OCI-LY3 (cell line): ENCODE data around the gene CRAMP1.

Experiments used
- H2AFZ ChIP-seq: fragments of 200-600, 300-600 bp; shearing (Covaris generic); 2 replicates; pipeline ENCODE4 v1.6.0; 2014; ENCODE audit warnings: antibody characterized with exemption, low read depth, low read length
- H3K27ac ChIP-seq: fragments of 200-600, 300-600 bp; sonication (generic); 2 replicates; pipeline ENCODE4 v1.5.1; 2014; ENCODE audit warnings: mild to moderate bottlenecking, low read length, moderate library complexity, mixed read lengths
- H3K27me3 ChIP-seq: fragments of 200-600, 300-600 bp; sonication (generic); 2 replicates; pipeline ENCODE4 v1.6.1; 2014; ENCODE audit warnings: low read depth, low read length, mixed read lengths
- H3K36me3 ChIP-seq: fragments of 200-600, 300-600 bp; sonication (generic); replicated peaks from 2 replicates; pipeline ENCODE3; 2014; ENCODE audit warnings: low read depth, low read length, mixed read lengths
- H3K4me1 ChIP-seq: fragments of 300-600, 200-600 bp; sonication (generic); 2 replicates; pipeline ENCODE4 v1.6.1; 2014; ENCODE audit warnings: low read length, mixed read lengths
- H3K4me2 ChIP-seq: fragments of 200-600, 300-600 bp; sonication (generic); 2 replicates; pipeline ENCODE4 v1.6.1; 2014; ENCODE audit warnings: low read length, mixed read lengths
- H3K4me3 ChIP-seq: fragments of 300-600, 200-600 bp; sonication (generic); 2 replicates; pipeline ENCODE4 v1.5.1; 2014; ENCODE audit warnings: antibody characterized with exemption, mild to moderate bottlenecking, low read length, moderate library complexity
- H3K79me2 ChIP-seq: fragments of 300-600, 200-600 bp; shearing (Covaris generic); 2 replicates; pipeline ENCODE4 v1.6.1; 2014; ENCODE audit warnings: mild to moderate bottlenecking, low read length, mixed read lengths
- H3K9ac ChIP-seq: fragments of 300-600, 200-600 bp; shearing (Covaris generic); 2 replicates; pipeline ENCODE4 v1.6.0; 2014; ENCODE audit warnings: mild to moderate bottlenecking, low read length, moderate library complexity
- H3K9me3 ChIP-seq: fragments of 200-600, 300-600 bp; shearing (Covaris generic); 2 replicates; pipeline ENCODE4 v1.6.1; 2014; ENCODE audit warnings: low read length, mixed read lengths; ENCODE audit not compliant: insufficient read depth
- H4K20me1 ChIP-seq: fragments of 200-600, 300-600 bp; sonication (generic); 2 replicates; pipeline ENCODE4 v1.6.1; 2016; ENCODE audit warnings: low read length, mixed read lengths; ENCODE audit not compliant: insufficient read depth
- CTCF ChIP-seq: fragments of 200-600, 300-600 bp; sonication (generic); IDR thresholded peaks from 2 replicates; pipeline ENCODE4 v1.5.1; 2014; ENCODE audit warnings: antibody characterized with exemption, low read length, low read depth
- EZH2phosphoT487 ChIP-seq: fragments of 200-600 bp; shearing (Covaris generic); IDR thresholded peaks from 2 replicates; pipeline ENCODE4 v1.6.1; 2018; ENCODE audit warnings: antibody characterized with exemption, mixed run types, low read depth

Gene CRAMP1

GRCh38 chr16:1673424-1674151 is 61.4 kb downstream of the CRAMP1 start:
- Histone ChIP-seq H3K27me3 (no peaks in the 10 kb centered on the region), H2AFZ (no peak overlapping the region), H3K27ac (no peak overlapping the region), H3K4me1 (peaks cover 3% of the 10 kb centered on the region; the same call in 1 of the 2 replicates), H3K9me3 (no peaks in the 10 kb centered on the region), H4K20me1 (no peaks in the 10 kb centered on the region), H3K4me2 (no peak overlapping the region), H3K36me3 (peaks cover 47% of the 10 kb centered on the region), H3K4me3 (no peak overlapping the region), H3K79me2 (peaks cover 5% of the 10 kb centered on the region), H3K9ac (no peak overlapping the region)
- no peak for TF ChIP-seq CTCF
- no peak for TF ChIP-seq EZH2phosphoT487

GRCh38 chr16:1674306-1674705 is 62.1 kb downstream of the CRAMP1 start:
- Histone ChIP-seq H2AFZ (no peak overlapping the region), H3K36me3 (peaks cover 40% of the 10 kb centered on the region), H3K27me3 (no peaks in the 10 kb centered on the region), H3K4me1 (peaks cover 7% of the 10 kb centered on the region; the same call in 1 of the 2 replicates), H3K4me2 (no peak overlapping the region), H3K9ac (no peak overlapping the region), H3K9me3 (no peaks in the 10 kb centered on the region), H3K4me3 (no peak overlapping the region), H3K79me2 (peaks cover 12% of the 10 kb centered on the region), H3K27ac (no peak overlapping the region), H4K20me1 (no peaks in the 10 kb centered on the region)
- TF ChIP-seq EZH2phosphoT487: no peak
- TF ChIP-seq CTCF: no peak

GRCh38 chr16:1674751-1675664 is 62.8 kb downstream of the CRAMP1 start:
- H4K20me1 ChIP-seq: no peaks in the 10 kb centered on the region
- H3K4me1 ChIP-seq: peaks cover 8% of the 10 kb centered on the region; the same call in 1 of the 2 replicates
- no peak overlapping the region for H3K27ac ChIP-seq
- H3K9ac ChIP-seq: no peak overlapping the region
- no peak overlapping the region for H2AFZ ChIP-seq
- no peaks in the 10 kb centered on the region for H3K9me3 ChIP-seq
- H3K79me2 ChIP-seq: peaks cover 19% of the 10 kb centered on the region
- no peak overlapping the region for H3K4me3 ChIP-seq
- H3K27me3 ChIP-seq: no peaks in the 10 kb centered on the region
- peaks cover 38% of the 10 kb centered on the region for H3K36me3 ChIP-seq
- no peak overlapping the region for H3K4me2 ChIP-seq
- TF ChIP-seq CTCF (no peak), EZH2phosphoT487 (no peak)

DNA sequence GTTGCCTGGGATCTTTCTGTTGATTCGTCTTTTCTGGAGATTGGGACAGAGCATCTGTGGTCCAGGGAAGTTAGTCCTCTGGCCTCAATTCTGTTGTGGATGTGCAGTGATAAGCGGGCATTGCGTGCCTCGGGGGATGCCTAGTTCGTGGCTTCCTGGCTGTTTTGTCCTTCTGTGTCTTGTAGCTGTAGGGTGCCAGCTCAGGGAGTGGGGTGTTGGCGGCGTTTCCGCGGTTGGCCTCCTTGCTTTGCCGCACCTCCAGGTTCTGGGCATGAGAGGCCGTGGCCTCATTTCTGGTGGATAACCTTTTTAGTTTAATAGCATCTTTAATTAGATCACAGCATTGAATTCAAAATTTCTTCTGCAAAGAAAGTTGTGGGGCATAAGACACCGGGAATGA is 64.5 kb downstream of the CRAMP1 start:
- Histone ChIP-seq H3K4me1 (peaks cover 8% of the 10 kb centered on the region; the same call in 1 of the 2 replicates), H3K79me2 (peaks cover 36% of the 10 kb centered on the region), H3K27ac (no peak overlapping the region), H2AFZ (no peak overlapping the region), H3K27me3 (no peaks in the 10 kb centered on the region), H3K4me2 (no peak overlapping the region), H4K20me1 (peaks cover 14% of the 10 kb centered on the region), H3K9me3 (no peaks in the 10 kb centered on the region), H3K4me3 (no peak overlapping the region), H3K9ac (no peak overlapping the region), H3K36me3 (peaks cover 31% of the 10 kb centered on the region)
- TF ChIP-seq CTCF (no peak), EZH2phosphoT487 (no peak)
